SK-N-MC (cell line): ENCODE measurements around the gene HELZ2.

ENCODE experiments used
- EZH2 ChIP-seq: fragments of 200-600 bp; sonication (generic); IDR thresholded peaks from one replicate; pipeline ENCODE4 v1.6.1; 2017; ENCODE audit warnings: antibody characterized with exemption
- FOXP2 ChIP-seq: optimal IDR thresholded peaks from 2 replicates; pipeline ENCODE3; 2011; ENCODE audit warnings: mild to moderate bottlenecking, moderate library complexity; ENCODE audit not compliant: insufficient read depth; ENCODE audit errors: extremely low read length, control extremely low read depth
- POLR2AphosphoS5 ChIP-seq: IDR thresholded peaks from 2 replicates; pipeline ENCODE4 v1.6.1; 2012; ENCODE audit warnings: mild to moderate bottlenecking, low read depth, low read length, borderline replicate concordance

DNA sequence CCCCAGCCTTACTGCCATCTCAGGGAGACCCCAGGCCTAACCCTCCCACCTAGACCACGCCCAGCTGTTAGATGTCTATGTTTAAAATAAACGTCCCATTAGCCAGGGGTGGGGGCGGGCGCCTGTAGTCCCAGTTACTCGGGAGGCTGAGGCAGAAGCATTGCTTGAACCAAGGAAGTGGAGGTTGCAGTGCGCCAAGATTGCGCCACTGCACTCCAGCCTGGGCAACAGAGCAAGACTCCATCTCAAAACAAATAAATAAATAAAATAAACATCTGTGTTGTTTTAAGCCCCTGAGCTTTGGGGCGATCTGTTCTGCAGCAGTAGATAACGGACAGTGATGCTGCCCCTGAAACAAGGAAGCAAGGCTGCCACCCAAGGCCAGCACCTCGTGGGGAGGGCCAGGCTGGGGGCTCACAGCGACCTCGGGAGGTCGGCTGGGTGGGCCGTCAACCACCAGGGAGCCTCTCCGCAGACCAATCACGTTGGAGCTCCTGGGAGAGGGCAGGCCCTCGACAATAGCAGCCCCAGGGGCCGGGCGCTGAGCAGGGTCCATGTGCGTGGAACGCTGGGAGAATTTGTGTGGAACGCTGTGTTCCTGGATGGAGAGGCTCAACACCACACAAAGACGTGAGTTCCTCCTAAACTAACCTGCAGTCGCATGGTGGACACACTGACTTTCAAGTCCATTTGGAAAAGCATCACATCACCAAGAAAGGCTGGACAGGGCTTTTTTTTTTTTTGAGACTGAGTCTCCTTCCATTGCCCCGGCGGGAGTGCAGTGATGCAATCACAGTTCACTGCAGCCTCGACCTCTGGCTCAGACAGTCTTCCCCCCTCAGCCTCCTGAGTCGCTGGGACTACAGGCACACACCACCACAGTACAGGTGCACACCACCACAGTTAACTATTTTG, 1.0 kb upstream of the HELZ2 start:
- TF ChIP-seq EZH2: no peak
- TF ChIP-seq POLR2AphosphoS5: no peak
- no peak for TF ChIP-seq FOXP2
